LNCAP (cell line): ENCODE data around the gene C20orf141.

Experiments used
- TF ChIP-seq, protein P1 (sequence below): fragments of 450-650 bp; IDR thresholded peaks from 2 replicates; pipeline ENCODE4 v1.5.1; 2017; ENCODE audit warnings: mild to moderate bottlenecking

Gene C20orf141

GRCh38 chr20:2797136-2797983 is 17.4 kb upstream of the C20orf141 start:
- TF ChIP-seq, protein P1, sequence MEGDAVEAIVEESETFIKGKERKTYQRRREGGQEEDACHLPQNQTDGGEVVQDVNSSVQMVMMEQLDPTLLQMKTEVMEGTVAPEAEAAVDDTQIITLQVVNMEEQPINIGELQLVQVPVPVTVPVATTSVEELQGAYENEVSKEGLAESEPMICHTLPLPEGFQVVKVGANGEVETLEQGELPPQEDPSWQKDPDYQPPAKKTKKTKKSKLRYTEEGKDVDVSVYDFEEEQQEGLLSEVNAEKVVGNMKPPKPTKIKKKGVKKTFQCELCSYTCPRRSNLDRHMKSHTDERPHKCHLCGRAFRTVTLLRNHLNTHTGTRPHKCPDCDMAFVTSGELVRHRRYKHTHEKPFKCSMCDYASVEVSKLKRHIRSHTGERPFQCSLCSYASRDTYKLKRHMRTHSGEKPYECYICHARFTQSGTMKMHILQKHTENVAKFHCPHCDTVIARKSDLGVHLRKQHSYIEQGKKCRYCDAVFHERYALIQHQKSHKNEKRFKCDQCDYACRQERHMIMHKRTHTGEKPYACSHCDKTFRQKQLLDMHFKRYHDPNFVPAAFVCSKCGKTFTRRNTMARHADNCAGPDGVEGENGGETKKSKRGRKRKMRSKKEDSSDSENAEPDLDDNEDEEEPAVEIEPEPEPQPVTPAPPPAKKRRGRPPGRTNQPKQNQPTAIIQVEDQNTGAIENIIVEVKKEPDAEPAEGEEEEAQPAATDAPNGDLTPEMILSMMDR: no peak

DNA sequence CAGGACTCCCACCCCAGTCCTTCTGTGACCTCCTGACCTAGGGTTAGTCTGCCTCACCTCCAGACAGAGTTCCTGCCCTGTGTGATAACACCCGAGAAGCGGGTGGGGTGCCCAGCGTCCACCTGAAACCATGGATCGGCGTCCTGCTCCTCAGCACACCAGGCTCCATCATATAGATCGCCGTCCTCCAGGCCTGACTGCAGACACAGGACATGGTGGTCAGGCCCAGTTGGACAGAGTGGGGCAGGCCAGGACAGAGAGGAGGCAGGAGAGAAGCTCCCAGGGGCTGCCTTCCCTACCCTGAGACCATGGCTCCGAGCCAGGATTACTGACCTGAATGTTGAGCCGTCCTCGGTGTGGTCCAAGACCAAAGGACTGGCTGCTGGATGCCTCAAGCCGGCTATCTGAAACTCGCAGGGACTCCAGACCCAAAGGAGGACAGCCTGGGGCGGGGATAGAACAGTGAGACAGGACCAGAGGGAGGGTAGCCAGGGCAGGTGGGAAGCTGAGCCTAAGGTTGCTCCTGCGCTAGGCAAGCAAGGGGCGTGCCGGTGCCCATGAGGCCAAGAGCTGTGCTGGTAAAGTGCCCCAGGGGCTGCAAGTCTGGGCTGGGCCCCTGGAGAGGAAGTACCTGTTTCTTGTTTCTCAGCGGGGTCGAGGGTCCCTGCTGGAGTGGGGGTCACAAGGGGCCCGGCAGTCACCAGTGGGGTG is 16.5 kb upstream of the C20orf141 start:
- TF ChIP-seq, protein P1: no peak

GRCh38 chr20:2798814-2799213 is 16.0 kb upstream of the C20orf141 start:
- TF ChIP-seq, protein P1: no peak

- TF ChIP-seq, protein P1: no peak
These were observed 15.5 kb upstream of the C20orf141 start for GRCh38 chr20:2799271-2799670.

DNA sequence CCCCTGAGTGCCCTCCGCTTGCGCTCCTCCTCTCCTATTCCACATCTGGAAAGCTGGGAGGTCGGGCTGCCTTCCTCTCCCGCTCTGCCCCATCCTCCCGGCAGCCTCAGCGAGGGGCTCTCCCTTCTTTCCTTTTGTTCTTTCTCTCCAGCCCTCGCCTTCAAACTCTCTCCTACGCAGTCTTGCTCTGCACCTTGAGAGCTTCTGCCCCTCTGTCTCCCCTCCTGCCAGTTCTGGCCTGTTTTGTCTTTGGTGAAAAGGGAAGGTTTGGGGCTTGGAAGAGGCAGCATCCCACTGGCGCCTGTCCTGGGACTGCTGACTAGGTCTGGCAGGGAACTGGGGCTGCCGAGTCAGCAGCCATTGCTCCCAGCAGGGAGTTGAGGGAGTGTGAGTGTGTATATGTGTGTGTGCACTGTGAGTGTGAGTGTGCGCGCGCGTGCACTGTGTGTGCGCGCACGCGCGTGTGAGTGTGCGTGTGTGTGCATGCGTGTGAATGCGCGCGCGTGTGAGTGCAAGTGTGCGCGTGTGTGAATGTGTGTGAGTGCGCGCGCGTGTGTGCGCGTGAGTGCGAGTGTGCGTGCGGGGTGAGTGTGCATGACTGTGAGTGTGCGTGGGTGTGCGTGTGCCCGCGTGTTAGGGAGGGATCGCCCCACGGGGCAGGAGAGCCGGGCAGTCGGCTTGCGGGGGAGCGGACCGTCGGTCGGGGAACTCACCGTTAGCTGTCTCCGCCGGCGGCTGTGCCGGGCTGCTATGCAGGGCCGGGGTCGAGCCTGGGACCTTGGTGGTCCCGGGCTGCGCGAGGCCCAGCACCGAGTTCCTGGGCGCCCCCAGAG is 14.9 kb upstream of the C20orf141 start:
- TF ChIP-seq, protein P1: no peak

DNA sequence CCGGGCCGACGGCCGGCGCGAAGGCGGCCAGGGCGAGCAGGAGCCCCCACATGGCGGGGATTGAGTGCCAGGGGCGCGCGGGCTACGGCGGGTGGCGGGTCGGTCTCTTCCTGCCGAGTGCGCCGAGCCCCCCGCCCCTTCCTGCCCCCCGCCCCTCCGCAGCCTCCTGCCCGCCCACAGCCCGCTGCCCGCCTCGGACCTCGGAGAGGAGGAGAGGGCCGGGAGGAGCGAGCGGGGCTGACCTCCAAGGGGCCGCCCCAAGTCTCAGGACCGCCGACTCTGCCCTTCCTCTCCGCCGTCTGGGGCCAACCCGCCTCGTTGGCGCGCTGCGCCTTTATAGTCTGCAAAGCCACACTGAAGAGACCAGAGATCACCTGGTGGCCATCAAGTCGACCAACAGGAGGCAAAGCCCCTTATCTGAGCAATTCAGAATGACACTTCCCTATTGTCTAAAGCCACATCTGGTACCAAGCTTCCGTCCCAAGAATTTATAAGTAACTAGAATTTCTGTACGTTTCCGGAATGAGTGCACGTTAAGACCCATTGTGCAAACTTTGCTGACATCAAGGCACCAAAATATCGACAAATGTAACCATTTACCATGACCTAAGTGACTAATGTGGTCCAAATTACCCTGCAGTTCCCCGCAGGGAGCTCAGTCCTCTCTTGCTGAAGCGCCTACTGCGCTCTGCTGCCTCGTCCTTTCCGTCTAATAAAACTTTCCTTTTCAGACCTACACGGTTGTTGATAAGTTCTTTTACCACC is 14.1 kb upstream of the C20orf141 start, which contains the start of gene CPXM1:
TSS of gene CPXM1 (minus strand) at position 107 of the 765 bp plus-strand sequence. CDS start at position 52, 55 bp downstream.
- TF ChIP-seq, protein P1: no peak
